Left renal pelvis (tissue), 4 donors: ENCODE data around the gene EPG5. TPM values are rescaled to one million over a fixed set of nuclear protein-coding genes. Genes with fewer than 3 reads are reported as not detected.
"Not testable (repeated sequence)": the region's sequence is repeated elsewhere in the genome, so short reads cannot be mapped to it uniquely, and the experiment has no call there.

Source experiments
- DNase-seq, 4 donors: peaks; one replicate each; pipeline ENCODE4 v3.0.0-alpha.2; 2013; ENCODE audit warnings: low read depth in 4 of 4, low spot score in 3 of 4
- polyA plus RNA-seq, 4 donors: library from polyadenylated mRNA; unstranded; fragments of 120-200 nt; gene quantifications; one replicate each; pipeline ENCODE4 v1.2.1, GENCODE V29; 2013; ENCODE audit not compliant: insufficient read length in 4 of 4

The EPG5 gene
- polyA plus RNA-seq, 4 donors: 18.3 to 33.2 (median 19.7) TPM

DNA sequence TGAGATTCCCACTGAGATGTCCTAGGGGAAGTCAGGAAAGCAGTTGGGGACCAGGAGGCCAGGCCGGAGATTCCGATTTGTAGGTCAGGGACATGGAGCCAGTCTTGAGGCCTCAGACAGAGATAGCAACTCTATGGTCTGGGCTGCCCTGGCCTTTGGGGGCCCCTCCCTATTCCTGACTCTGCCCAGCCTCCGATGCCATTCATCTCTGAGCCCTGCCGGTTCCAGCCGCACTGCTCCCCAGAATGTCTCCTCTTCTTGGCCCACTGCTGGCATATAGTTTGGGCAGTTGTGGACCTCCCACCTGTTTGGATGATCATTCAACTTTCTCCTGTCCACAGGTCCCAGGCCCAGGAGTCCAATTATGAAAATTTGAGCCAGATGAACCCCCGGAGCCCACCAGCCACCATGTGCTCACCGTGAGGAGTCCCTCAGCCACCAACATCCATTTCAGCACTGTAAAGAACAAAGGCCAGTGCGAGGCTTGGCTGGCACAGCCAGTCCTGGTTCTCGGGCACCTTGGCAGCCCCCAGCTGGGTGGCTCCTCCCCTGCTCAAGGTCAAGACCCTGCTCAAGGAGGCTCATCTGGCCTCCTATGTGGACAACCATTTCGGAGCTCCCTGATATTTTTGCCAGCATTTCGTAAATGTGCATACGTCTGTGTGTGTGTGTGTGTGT, 125.2 kb downstream of the EPG5 start:
- no peak for DNase-seq

- no peak for DNase-seq
Observed at GRCh38 chr18:45841060-45841764, 125.9 kb downstream of the EPG5 start.

GRCh38 chr18:45839414-45840395, 127.4 kb downstream of the EPG5 start:
- no peak for DNase-seq

DNA sequence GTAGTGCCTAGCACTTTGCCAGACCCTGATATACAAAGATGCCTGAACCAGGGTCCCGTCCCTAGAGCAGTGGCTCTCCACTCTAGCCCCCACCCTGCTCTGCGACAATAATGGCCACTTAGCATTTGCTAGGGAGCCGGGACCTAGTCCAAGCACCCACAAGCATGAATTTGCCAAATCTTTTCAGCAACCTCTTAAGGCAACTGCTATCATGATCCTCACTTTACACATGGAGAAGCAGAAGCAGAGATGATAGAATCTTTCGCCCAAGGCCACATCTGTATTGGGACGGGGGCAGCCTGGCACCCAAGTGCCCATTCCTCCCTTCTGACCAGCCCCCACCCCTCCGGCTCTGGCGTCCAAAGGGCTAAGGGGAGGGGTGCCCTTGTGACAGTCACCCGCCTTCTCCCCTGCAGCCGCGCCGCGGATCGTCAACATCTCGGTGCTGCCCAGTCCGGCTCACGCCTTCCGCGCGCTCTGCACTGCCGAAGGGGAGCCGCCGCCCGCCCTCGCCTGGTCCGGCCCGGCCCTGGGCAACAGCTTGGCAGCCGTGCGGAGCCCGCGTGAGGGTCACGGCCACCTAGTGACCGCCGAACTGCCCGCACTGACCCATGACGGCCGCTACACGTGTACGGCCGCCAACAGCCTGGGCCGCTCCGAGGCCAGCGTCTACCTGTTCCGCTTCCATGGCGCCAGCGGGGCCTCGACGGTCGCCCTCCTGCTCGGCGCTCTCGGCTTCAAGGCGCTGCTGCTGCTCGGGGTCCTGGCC, 128.6 kb downstream of the EPG5 start:
- no peak for DNase-seq

DNA sequence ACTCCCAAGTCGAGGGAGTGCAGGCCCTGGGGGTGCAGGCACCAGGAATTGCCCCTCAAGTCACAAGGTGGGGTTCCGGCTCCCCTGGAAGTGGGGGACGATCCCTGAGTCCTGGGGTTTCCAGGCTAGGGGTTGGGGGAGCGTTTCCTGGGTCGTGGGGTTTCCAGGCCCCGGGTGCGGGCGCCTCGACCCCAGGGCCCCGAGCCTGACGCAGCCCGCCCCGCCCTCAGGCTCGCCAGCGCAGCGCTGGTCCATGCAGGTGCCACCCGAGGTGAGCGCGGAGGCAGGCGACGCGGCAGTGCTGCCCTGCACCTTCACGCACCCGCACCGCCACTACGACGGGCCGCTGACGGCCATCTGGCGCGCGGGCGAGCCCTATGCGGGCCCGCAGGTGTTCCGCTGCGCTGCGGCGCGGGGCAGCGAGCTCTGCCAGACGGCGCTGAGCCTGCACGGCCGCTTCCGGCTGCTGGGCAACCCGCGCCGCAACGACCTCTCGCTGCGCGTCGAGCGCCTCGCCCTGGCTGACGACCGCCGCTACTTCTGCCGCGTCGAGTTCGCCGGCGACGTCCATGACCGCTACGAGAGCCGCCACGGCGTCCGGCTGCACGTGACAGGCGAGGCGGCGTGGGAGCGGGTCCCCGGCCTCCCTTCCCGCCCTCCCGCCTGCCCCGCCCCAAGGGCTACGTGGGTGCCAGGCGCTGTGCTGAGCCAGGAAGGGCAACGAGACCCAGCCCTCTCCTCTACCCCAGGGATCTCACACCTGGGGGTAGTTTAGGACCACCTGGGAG, 129.7 kb downstream of the EPG5 start:
- no peak for DNase-seq

DNA sequence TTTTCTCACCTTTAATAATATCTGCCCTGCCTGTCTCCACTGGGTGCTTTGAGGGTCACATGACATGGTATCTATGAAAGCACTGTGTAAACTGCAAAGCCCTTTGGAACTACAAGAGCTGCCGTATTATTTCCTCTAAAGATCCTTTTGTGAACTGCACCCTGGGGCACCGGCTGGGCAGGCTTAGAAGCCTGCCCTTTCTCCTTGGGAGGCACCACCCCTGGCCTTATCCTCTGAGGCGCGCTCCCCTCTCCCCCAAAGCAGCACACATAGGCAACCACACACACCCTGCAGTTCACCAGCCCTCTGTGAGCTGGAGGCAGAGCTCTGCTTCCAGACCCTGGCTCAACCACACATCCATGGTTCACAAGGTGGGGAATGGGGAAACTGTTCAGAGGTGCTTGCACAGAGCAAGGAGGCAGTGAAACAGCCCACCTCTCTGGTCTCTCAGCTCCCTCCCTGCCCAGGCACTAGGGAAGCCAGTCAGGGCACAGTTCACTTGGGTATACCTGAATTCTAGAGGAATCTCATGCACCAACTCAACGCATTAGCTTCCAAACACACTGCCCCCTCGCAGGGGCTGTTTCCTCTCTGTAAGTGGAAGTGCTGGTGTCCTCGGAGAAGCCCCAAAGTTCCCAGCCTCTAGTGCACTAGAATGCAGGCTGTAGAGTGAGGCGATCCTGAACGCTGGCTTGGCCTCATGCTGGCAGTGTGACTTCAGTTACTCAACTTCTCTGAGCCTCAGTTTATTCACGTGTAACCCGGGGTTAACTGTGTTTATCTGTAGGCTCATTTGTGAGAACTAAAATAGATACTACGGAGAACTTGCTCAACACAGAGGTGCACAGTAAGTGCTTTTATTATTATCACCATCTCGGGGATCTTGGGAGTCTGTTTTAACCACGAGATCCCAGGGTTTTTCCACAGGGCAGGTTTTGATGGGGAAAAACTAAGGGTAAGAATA, 130.6 kb downstream of the EPG5 start:
- no peak for DNase-seq

- no peak for DNase-seq
Observed at GRCh38 chr18:45835057-45835636, 132.0 kb downstream of the EPG5 start.

- no peak for DNase-seq
Observed at GRCh38 chr18:45834306-45834705, 132.8 kb downstream of the EPG5 start.

- no peak for DNase-seq
Observed at GRCh38 chr18:45833846-45834245, 133.3 kb downstream of the EPG5 start.

- DNase-seq: no peak
Observed at GRCh38 chr18:45830917-45831316, 136.2 kb downstream of the EPG5 start.

DNA sequence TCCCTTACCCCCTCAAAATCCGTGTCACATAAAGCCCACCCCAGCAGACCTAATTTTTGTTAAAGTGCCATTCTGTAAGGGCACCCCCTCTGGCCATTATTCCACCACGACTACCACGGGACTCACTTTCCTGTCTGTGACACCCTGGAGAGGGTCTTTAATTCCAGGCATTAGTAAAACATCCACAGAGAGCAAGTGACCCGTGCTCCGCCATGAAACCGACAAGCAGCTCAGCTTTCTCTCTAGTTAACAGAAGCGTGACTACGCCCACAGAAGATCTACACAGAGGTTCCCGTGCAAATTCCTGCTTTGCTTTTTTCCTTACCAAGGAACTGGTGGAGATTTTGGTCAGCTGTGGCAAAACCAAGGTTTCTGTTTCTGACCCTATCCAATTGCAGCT, 137.3 kb downstream of the EPG5 start:
- no peak for DNase-seq

- DNase-seq: no peak
Observed at GRCh38 chr18:45828917-45829811, 138.0 kb downstream of the EPG5 start.

GRCh38 chr18:45826716-45827115, 140.4 kb downstream of the EPG5 start:
- not testable (repeated sequence) for DNase-seq

GRCh38 chr18:45826084-45826483, 141.0 kb downstream of the EPG5 start:
- no peak for DNase-seq

DNA sequence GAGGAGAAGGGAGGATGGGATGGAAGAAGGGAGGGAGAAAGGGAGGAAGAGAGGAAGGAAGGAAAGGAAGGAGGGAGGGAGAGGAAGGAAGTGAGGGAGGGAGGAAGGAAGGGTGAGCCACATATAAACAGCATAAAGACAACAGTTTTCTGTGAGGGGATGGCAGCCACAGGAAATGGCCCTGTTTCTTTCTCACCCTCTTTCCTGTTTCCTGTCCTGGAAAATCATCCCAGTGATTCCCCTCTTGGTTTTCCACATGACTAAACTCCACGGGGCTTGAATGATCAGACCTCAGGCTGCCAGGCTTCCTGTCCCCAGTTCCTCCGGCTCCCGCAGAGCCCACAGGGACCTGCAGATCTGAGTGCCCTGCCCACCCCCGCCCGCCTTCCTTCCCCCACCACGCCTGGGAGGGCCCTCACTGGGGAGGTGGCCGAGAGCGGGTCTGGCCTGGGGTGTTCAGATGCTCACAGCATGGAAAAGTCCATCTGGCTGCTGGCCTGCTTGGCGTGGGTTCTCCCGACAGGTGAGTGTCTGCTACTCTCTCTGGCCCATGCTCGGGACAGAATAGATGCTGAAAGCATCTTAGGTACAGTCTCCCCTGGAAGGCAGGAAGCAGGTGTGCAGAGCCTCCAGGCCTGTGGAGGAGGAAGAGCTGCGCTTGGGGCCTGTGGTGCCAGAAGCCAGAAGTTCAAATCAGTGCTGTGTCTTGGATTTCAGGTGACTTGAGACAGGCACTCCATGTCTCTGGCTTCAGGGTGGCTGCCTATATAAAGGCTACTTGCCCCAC, 141.7 kb downstream of the EPG5 start, which contains the start of gene SIGLEC15:
TSS of gene SIGLEC15 (plus strand) at position 418 of the 787 bp plus-strand sequence. CDS start at position 472, 54 bp downstream.
- DNase-seq: no peak

DNA sequence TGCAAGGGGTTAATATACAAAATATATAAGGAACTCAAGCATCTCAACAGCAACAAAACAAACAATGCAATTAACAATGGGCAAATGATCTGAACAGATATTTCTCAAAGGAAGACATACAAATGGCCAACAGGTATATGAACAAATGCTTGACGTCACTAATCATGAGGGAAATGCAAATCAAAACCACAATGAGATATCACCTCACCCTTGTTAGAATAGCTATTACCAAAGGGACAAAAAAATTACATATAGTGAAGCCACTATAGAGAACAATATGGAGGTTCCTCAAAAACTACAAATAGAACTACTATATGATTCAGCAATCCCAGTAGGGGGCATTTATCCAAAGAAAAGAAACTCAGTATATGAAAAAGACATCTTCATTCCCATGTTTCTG, 145.4 kb downstream of the EPG5 start:
- DNase-seq: no peak
